HG03442 (cell line): ENCODE results near the gene SPON1.

Experiments
- ATAC-seq: cut with Tn5 transposase; IDR thresholded peaks from one replicate; pipeline ENCODE4 v1.9.1; 2021; ENCODE audit warnings: mild to moderate bottlenecking, moderate library complexity; ENCODE audit not compliant: unreplicated experiment

The SPON1 gene

DNA sequence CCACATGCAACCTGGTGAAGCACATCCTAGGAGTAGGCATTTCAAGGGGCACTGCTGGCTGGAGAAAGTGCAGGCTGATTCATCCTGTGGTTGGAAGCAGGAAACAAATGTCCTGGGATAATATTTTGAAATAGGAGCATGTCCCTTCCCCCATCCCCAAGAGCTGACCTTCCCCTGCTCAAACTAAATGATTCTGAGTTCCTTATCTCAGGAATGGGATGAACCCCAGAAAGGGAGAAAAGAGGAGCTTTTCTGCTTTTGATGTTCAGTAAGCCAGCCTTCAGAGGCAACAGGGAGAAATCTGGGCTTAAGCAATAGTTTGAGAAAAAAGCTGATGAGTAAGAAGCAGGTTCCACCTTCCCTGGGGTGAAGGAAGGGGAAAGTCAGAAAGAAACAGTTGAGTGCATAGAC lies 19.5 kb upstream of the SPON1 start:
- ATAC-seq: no peak

DNA sequence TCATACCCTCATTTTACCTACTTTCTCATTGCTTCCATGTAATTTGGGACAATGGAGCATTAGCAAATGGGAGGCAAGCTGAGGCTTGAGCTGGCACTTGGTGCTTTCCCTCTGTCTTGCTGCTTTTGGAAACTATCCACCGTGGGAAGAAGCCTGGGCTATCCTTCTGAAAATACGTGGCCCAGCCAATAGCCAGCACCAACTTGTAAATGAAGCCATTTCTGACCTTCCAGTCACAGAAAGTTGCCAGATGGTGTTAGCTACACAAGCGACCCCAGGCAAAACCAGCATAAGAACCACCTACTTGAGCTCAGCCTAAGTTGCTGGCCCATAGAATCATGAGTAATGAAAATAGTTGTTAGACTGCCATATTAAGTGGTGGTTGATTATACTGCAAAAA lies 18.5 kb upstream of the SPON1 start:
- no peak for ATAC-seq

- no peak for ATAC-seq
These were observed 17.6 kb upstream of the SPON1 start for GRCh38 chr11:13944911-13945425.

- ATAC-seq: no peak
These were observed 15.1 kb upstream of the SPON1 start for GRCh38 chr11:13947379-13947778.

DNA sequence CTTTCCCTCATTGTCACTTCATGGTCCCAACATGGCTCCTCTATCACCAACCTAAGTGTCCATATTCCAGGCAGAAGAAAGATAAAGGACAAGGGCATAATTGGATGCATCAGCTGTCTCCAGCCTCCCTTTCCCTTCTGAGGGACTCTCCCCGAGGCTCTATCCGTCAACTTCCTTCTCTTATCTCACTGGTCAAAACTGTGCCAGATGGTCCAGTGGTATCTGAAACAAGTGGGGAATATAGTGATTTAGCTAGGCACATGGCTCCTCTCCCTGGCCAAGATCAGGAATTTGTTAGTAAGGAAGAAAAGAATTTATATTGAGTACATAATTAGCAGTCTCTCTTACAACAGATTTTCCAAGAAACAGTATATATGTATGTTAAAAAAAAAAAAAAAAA lies 12.6 kb upstream of the SPON1 start:
- ATAC-seq: no peak

- ATAC-seq: no peak
These were observed 10.3 kb upstream of the SPON1 start for GRCh38 chr11:13952221-13952620.

GRCh38 chr11:13952668-13953067 lies 9.9 kb upstream of the SPON1 start:
- no peak for ATAC-seq

DNA sequence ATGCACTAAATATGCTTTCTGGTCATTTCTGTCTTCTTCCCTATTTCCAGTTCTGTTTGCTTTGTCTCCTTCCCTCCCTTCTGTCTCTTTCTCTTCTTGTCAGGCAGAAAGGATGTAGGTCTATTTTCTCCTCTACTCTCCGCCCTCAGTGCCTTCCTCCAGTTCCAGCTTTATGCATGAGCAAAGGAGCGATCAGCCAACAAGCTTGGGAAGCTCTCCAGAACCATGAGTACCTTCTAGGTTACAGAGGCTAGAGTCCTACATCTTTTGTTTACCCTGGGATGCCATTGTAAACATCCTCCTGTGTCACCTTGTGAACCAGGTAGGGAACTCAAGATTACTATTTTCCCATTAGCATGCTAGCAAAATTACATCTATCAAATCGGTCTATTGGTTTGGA lies 7.9 kb upstream of the SPON1 start:
- ATAC-seq: no peak

DNA sequence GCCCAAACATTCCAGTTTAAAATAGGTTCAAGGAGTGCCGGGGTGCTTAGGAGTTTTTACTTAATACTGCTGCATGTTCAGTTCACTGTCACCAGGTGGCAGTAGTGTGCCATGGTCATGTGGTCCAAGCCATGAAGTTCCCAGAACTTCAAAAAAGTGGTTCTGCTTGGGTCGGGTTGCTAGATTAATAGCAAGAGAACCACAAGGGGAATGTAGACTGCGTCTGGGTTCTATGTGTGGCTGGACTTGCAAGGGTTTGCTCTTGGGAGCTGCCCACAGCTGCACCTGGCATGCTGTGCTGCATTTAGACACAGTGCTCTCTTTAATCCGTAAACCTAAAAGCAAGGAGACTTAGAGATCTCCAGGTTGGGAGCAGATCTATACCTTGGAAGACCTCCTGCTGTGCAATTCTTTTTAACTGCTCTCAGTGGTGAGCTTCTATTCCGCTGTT lies 6.5 kb upstream of the SPON1 start:
- no peak for ATAC-seq

DNA sequence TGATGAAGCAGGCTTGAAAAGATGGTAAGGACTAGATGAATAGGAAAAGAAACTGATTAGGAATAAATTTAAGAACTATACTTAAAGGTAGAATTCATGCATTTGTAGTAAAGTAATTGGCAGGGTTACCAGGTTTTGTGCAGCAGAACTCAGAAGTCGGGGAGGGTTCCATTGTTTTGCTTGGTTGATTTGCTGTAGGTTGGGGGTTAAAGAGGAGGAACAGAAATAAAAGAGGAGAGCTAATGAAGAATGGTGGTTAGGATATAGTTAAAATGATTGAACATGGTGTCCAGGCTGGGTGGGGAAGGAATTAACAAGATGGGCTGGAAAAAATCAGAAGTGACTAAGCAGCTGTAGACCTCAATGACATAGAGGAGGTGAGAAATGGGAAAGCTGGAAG lies 5.5 kb upstream of the SPON1 start:
- ATAC-seq: no peak

- no peak for ATAC-seq
These were observed 3.7 kb upstream of the SPON1 start for GRCh38 chr11:13958641-13959400.

DNA sequence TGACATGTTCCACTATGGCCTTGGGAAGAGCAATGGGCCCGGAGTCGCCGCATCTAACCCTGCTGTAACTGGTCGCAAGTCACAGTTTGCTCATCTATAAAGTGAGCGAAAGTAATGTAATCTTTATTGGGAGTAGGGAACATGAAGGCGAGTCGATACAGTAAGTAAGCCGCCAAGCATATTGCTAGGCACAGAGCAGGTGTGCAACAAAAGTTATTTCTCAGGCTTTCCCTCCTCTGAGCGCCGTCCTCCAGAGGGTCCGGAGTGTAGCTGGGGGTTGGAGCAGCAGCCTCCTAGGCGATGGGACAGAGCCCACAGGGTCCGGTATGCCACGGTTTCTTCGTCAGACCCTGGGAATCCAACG lies 343 bp upstream of the SPON1 start:
- no peak for ATAC-seq

DNA sequence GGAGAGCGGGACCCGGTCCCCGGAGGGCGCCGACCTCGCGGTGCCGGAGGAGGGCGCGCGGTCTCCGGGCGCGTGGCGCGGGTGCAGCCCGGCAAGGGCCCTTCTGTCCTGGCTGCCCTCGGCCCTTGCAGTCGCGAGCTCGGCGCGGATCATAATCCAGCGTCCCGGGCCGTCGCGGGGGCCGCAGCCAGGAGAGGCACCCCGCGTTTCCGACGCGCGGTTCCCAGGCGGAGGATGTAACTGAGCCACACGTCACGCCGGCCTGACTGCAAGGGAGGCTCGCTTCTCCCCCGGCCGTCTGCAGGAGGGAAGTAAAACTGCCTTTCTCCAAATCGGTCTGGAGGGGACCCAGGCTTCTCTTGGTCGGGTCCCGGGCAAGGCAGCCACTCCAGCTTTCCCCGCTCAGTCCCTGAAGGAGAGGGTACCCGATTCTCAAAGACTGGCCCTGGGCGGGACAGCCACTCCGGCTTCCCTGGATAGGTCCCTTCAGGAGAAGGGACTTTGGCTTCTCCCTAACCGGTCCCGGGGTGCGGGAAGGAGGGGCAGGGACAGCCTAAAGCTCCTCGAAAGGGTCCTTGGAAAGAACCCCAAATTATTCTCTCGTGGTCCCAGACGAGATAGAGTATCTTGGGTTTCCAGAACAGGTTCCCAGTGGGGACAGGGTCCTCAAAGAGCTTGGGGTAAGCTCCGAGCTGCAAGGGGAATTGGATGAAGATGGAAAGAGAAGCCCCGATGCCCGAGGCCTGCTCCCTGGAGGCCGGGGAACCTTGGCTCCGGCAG lies 836 bp downstream of the SPON1 start:
- no peak for ATAC-seq

GRCh38 chr11:13963949-13964770 lies 1.6 kb downstream of the SPON1 start:
- ATAC-seq: no peak

- no peak for ATAC-seq
These were observed 2.2 kb downstream of the SPON1 start for GRCh38 chr11:13964771-13965074.

DNA sequence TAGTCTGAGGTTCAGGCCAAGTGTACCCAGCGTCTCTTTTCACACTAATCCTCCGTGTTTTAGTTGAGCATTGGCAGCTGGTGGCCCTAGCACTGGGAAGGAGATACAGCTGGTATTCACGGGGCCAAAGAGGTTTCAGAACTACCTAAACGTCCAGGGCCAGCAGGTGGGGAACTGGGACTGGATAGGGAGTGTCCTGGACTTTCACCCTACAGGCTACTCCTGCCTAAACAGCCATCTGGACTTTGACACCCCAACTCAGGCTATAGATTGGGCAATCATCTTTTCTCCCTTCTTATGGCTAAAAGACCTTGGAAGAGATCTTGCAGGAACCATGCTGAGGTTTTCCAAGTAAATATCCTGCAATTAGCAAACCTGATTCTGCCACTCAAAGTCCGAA lies 2.8 kb downstream of the SPON1 start:
- ATAC-seq: no peak

DNA sequence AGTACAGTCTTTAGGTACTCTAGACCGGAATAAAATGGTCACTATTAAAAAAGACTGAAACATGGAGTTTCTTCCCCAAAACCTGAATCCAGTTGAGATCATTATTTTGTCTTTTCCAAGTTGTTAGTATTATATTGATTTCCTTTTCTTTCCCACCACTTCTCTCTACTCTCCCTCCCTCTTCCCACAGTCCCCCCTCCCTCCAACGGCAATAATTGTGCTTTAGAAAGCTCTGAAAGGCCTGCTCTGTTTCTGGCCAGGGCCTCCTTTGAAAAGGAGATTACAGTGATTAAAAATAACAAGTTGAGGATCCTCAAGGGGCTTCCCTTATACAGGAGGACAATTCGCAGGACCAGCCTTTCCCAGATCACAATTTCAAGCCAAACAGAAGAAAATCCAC lies 3.5 kb downstream of the SPON1 start:
- ATAC-seq: no peak

DNA sequence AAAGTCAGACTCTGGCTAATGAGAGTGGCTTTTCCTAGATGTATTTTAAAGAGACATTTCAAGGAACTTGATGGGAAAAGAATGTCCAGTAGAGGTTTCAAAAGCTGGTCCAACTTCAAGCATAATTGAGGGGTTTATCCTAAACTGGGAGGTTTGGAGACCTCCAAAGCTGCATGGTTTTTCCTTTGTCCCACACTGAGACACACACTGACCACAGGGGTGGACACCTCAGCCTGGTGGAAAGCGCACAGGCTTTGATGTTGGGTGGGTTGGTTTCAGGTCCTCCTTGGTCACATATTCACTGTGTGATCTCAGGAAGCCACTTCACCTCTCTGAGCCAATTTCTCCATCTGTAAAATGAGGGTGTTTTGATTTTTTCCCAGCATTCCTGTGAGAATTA lies 4.0 kb downstream of the SPON1 start:
- no peak for ATAC-seq

- ATAC-seq: no peak
These were observed 8.5 kb downstream of the SPON1 start for GRCh38 chr11:13970986-13971385.

DNA sequence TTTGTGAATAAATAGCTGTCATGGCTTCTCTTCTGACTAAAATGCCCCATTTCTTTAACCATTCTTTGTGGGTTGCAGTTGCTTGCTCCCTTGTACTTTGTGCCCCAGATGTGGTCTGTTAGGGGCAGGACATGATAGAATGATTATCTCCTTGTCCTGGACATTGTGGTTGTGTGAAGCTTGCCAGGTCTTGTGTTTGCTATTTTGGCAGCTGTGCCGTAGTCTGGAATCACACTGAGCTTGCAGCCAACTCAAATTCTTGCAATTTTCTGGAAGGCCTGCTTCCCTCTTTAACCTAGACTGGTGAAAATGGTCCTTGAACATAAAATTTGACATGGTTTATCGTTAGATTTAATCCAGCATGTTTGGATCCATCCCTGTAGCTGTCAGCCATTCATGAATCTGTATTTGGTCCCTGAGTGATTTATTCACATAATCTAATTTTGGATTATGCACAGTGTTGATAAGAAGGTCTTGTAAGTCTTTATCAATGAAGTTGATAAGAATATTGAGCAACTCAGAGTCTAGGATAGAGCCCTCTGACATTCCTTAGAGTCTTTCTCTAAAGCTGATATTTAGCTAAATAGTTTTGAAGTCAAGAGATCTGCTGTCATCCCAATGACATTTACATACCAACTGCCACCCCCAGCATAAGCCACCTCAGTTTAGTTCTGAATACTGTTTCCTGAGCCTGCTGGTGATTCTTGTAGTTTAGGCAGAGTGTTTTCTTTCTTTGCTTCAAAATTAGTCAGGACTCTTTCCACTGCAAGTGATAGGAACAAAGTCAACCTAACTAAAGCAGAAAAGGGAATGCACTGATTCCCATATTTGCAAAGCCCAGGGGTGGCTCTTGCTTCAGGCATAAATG lies 9.8 kb downstream of the SPON1 start:
- ATAC-seq: no peak

- no peak for ATAC-seq
These were observed 10.4 kb downstream of the SPON1 start for GRCh38 chr11:13972944-13973343.
